ENCODE data around the gene GREB1L.

GRCh38 chr18:21289827-21290226, 47.8 kb downstream of the GREB1L start:
- TF ChIP-seq REST (IDR thresholded peaks at IDR 0.05; ENCODE audit: insufficient replicate concordance, low read depth) (no peak), CTCF (IDR thresholded peaks at IDR 0.05; ENCODE audit: insufficient read depth, low read length) (no peak), GABPA (IDR thresholded peaks at IDR 0.05; ENCODE audit: low read depth) (no peak), POLR2AphosphoS5 (IDR thresholded peaks at IDR 0.05; ENCODE audit: low read depth) (no peak)

All from HL-60 (cell line).